ENCODE data around the gene LRRC51. TPM values are rescaled to one million over a fixed set of nuclear protein-coding genes. Genes with fewer than 3 reads are reported as not detected.

The LRRC51 gene
- total RNA-seq, 1 donor from 2014 or later, result 5.8 TPM

GRCh38 chr11:72078477-72078876, 2.2 kb upstream of the LRRC51 start:
- H3K36me3 Mint-ChIP-seq (ENCODE audit: low read depth, unreplicated experiment), result peaks cover 4% of the 10 kb centered on the region
- DNase-seq (ENCODE audit: low spot score), result no peak

GRCh38 chr11:72079819-72080325, 778 bp upstream of the LRRC51 start:
- H3K9me3 Mint-ChIP-seq (ENCODE audit: unreplicated experiment), result no peaks in the 10 kb centered on the region
- peaks cover 8% of the 10 kb centered on the region for H3K27me3 Mint-ChIP-seq (ENCODE audit: unreplicated experiment)
- H3K36me3 Mint-ChIP-seq (ENCODE audit: low read depth, unreplicated experiment), result peaks cover 4% of the 10 kb centered on the region
- TF ChIP-seq, protein P1, sequence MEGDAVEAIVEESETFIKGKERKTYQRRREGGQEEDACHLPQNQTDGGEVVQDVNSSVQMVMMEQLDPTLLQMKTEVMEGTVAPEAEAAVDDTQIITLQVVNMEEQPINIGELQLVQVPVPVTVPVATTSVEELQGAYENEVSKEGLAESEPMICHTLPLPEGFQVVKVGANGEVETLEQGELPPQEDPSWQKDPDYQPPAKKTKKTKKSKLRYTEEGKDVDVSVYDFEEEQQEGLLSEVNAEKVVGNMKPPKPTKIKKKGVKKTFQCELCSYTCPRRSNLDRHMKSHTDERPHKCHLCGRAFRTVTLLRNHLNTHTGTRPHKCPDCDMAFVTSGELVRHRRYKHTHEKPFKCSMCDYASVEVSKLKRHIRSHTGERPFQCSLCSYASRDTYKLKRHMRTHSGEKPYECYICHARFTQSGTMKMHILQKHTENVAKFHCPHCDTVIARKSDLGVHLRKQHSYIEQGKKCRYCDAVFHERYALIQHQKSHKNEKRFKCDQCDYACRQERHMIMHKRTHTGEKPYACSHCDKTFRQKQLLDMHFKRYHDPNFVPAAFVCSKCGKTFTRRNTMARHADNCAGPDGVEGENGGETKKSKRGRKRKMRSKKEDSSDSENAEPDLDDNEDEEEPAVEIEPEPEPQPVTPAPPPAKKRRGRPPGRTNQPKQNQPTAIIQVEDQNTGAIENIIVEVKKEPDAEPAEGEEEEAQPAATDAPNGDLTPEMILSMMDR (IDR thresholded peaks at IDR 0.05; ENCODE audit: unreplicated experiment), result no peak
- no peak for DNase-seq (ENCODE audit: low spot score)
- H3K4me3 Mint-ChIP-seq (ENCODE audit: unreplicated experiment), result peak overlapping the region; percentile 96
- peaks cover 31% of the 10 kb centered on the region for H3K4me1 Mint-ChIP-seq (ENCODE audit: unreplicated experiment)
- peak overlapping the region; percentile 100 for H3K27ac Mint-ChIP-seq (ENCODE audit: unreplicated experiment)

More at GRCh38 chr11:72078477-72078876, 2.2 kb upstream of the LRRC51 start:
- Mint-ChIP-seq H3K4me3 (ENCODE audit: unreplicated experiment) (peak overlapping the region; percentile 78), H3K9me3 (ENCODE audit: unreplicated experiment) (no peaks in the 10 kb centered on the region), H3K4me1 (ENCODE audit: unreplicated experiment) (peaks cover 34% of the 10 kb centered on the region), H3K27me3 (ENCODE audit: unreplicated experiment) (peaks cover 8% of the 10 kb centered on the region), H3K27ac (ENCODE audit: unreplicated experiment) (peak overlapping the region; percentile 87)
- TF ChIP-seq, protein P1 (IDR thresholded peaks at IDR 0.05; ENCODE audit: unreplicated experiment), result no peak

- H3K27me3 Mint-ChIP-seq (ENCODE audit: unreplicated experiment), result peaks cover 8% of the 10 kb centered on the region
- TF ChIP-seq, protein P1 (IDR thresholded peaks at IDR 0.05; ENCODE audit: unreplicated experiment), result no peak
These were observed 564 bp downstream of the LRRC51 start for GRCh38 chr11:72081184-72081644.

GRCh38 chr11:72081821-72082453, 1.3 kb downstream of the LRRC51 start:
- H3K4me3 Mint-ChIP-seq (ENCODE audit: unreplicated experiment), result peak overlapping the region; percentile 96
- H3K4me1 Mint-ChIP-seq (ENCODE audit: unreplicated experiment), result peaks cover 31% of the 10 kb centered on the region
- H3K27me3 Mint-ChIP-seq (ENCODE audit: unreplicated experiment), result peaks cover 8% of the 10 kb centered on the region
- H3K9me3 Mint-ChIP-seq (ENCODE audit: unreplicated experiment), result no peaks in the 10 kb centered on the region
- peaks cover 4% of the 10 kb centered on the region for H3K36me3 Mint-ChIP-seq (ENCODE audit: low read depth, unreplicated experiment)
- peak overlapping the region; percentile 100 for H3K27ac Mint-ChIP-seq (ENCODE audit: unreplicated experiment)
- no peak for DNase-seq (ENCODE audit: low spot score)
- TF ChIP-seq, protein P1 (IDR thresholded peaks at IDR 0.05; ENCODE audit: unreplicated experiment), result no peak

More at GRCh38 chr11:72081184-72081644, 564 bp downstream of the LRRC51 start:
- Mint-ChIP-seq H3K9me3 (ENCODE audit: unreplicated experiment) (no peaks in the 10 kb centered on the region), H3K4me1 (ENCODE audit: unreplicated experiment) (peaks cover 31% of the 10 kb centered on the region), H3K36me3 (ENCODE audit: low read depth, unreplicated experiment) (peaks cover 4% of the 10 kb centered on the region), H3K4me3 (ENCODE audit: unreplicated experiment) (peak overlapping the region; percentile 96), H3K27ac (ENCODE audit: unreplicated experiment) (peak overlapping the region; percentile 100)
- no peak for DNase-seq (ENCODE audit: low spot score)

DNA sequence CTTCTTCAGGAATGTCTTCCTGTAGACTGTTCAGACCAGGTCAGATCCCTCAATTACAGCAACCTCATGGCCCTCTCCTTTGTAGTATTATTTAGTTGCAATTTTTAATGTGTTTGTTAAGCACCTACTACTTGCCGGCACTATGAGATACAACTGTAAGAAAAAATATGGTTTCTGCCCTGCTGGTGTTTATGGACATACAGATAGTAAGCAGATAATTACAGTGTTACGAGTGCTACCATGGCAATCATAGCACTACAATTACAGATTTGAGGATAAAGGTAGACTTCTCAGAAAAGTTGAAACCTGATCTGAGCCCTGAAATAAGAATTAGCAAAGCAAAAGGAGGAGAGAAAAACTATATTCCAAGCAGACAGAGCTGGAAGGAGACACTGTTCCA, 2.8 kb downstream of the LRRC51 start:
- H3K36me3 Mint-ChIP-seq (ENCODE audit: low read depth, unreplicated experiment), result peaks cover 4% of the 10 kb centered on the region
- peak overlapping the region; percentile 16 for H3K27ac Mint-ChIP-seq (ENCODE audit: unreplicated experiment)

More for the DNA sequence above, 2.8 kb downstream of the LRRC51 start:
- no peak overlapping the region for H3K4me3 Mint-ChIP-seq (ENCODE audit: unreplicated experiment)
- no peak for DNase-seq (ENCODE audit: low spot score)
- H3K4me1 Mint-ChIP-seq (ENCODE audit: unreplicated experiment), result peaks cover 31% of the 10 kb centered on the region
- TF ChIP-seq, protein P1 (IDR thresholded peaks at IDR 0.05; ENCODE audit: unreplicated experiment), result no peak
- H3K9me3 Mint-ChIP-seq (ENCODE audit: unreplicated experiment), result no peaks in the 10 kb centered on the region
- peaks cover 10% of the 10 kb centered on the region for H3K27me3 Mint-ChIP-seq (ENCODE audit: unreplicated experiment)

Data from endothelial cell (in vitro differentiated cells).